ENCODE data around the gene CBFB.

CBFB gene

DNA sequence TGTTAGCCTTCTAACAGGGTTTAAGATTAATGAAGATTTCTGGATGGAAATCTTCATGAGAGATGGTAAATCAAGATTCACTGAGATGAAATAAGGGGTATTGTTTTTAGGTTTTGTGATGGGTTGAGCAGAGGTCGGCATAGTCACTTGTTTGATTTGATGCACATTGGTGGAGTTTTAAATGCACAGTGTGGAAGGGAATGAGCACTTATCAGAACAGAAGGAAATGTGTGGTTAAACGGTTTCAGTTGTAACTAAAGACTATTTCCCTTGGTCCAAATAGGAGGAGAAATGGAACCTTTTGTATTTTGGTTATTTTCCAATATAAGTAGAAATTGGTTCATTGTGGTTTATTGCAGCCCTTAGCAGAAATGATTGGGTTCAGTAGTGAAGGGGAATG is 34.1 kb downstream of the CBFB start:
- Histone ChIP-seq H3K4me3 (no peak overlapping the region), H3K4me1 (no peaks in the 10 kb centered on the region), H3K27ac (no peak overlapping the region), H3K9me3 (no peaks in the 10 kb centered on the region), H3K36me3 (peaks cover 9 to 21% (median 11%) of the 10 kb centered on the region in 3 donors), H3K27me3 (no peaks in the 10 kb centered on the region)
- DNase-seq = no peak
- intact Hi-C loops (cut with DNase I; ENCODE audit: low total_unique reads) = no loop called here
- TF ChIP-seq, protein P1, sequence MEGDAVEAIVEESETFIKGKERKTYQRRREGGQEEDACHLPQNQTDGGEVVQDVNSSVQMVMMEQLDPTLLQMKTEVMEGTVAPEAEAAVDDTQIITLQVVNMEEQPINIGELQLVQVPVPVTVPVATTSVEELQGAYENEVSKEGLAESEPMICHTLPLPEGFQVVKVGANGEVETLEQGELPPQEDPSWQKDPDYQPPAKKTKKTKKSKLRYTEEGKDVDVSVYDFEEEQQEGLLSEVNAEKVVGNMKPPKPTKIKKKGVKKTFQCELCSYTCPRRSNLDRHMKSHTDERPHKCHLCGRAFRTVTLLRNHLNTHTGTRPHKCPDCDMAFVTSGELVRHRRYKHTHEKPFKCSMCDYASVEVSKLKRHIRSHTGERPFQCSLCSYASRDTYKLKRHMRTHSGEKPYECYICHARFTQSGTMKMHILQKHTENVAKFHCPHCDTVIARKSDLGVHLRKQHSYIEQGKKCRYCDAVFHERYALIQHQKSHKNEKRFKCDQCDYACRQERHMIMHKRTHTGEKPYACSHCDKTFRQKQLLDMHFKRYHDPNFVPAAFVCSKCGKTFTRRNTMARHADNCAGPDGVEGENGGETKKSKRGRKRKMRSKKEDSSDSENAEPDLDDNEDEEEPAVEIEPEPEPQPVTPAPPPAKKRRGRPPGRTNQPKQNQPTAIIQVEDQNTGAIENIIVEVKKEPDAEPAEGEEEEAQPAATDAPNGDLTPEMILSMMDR (IDR thresholded peaks at IDR 0.05) = no peak

- no peak overlapping the region for H3K4me3 ChIP-seq
- peaks cover 23 to 39% (median 34%) of the 10 kb centered on the region in 3 donors for H3K36me3 ChIP-seq
- DNase-seq = no peak
- intact Hi-C loops (cut with DNase I; ENCODE audit: low total_unique reads) = no loop called here
- H3K27ac ChIP-seq = no peak overlapping the region
- no peaks in the 10 kb centered on the region for H3K9me3 ChIP-seq
- H3K27me3 ChIP-seq = no peaks in the 10 kb centered on the region
- H3K4me1 ChIP-seq = no peaks in the 10 kb centered on the region
- TF ChIP-seq, protein P1 (IDR thresholded peaks at IDR 0.05) = no peak
Observed at GRCh38 chr16:67068212-67068753, 39.3 kb downstream of the CBFB start.

GRCh38 chr16:67071476-67072048 is 42.6 kb downstream of the CBFB start:
- no peak for DNase-seq
- Histone ChIP-seq H3K9me3 (no peaks in the 10 kb centered on the region), H3K27ac (no peak overlapping the region), H3K27me3 (no peaks in the 10 kb centered on the region), H3K36me3 (peaks cover 37 to 61% (median 49%) of the 10 kb centered on the region in 3 donors), H3K4me1 (no peaks in the 10 kb centered on the region), H3K4me3 (no peak overlapping the region)
- TF ChIP-seq, protein P1 (IDR thresholded peaks at IDR 0.05) = no peak
- intact Hi-C loops (cut with DNase I; ENCODE audit: low total_unique reads) = no loop called here

- H3K9me3 ChIP-seq = no peaks in the 10 kb centered on the region
- H3K36me3 ChIP-seq = peaks cover 21 to 42% (median 23%) of the 10 kb centered on the region in 3 donors
- H3K27me3 ChIP-seq = no peaks in the 10 kb centered on the region
- intact Hi-C loops (cut with DNase I; ENCODE audit: low total_unique reads) = no loop called here
- TF ChIP-seq, protein P1 (IDR thresholded peaks at IDR 0.05) = no peak
- no peaks in the 10 kb centered on the region for H3K4me1 ChIP-seq
- H3K4me3 ChIP-seq = no peak overlapping the region
- no peak for DNase-seq
- H3K27ac ChIP-seq = no peak overlapping the region
Observed at GRCh38 chr16:67075331-67075730, 46.4 kb downstream of the CBFB start.

GRCh38 chr16:67077871-67078270 is 48.9 kb downstream of the CBFB start:
- intact Hi-C loops (cut with DNase I; ENCODE audit: low total_unique reads) = no loop called here

More at GRCh38 chr16:67077871-67078270, 48.9 kb downstream of the CBFB start:
- Histone ChIP-seq H3K4me3 (no peak overlapping the region), H3K27me3 (no peaks in the 10 kb centered on the region), H3K36me3 (peaks cover 16 to 36% (median 18%) of the 10 kb centered on the region in 3 donors), H3K27ac (no peak overlapping the region), H3K4me1 (no peaks in the 10 kb centered on the region), H3K9me3 (no peaks in the 10 kb centered on the region)
- DNase-seq = no peak
- TF ChIP-seq, protein P1 (IDR thresholded peaks at IDR 0.05) = no peak
